T1000 (cell line): Measurements from ENCODE around the gene RECK.

Source experiments
- DNase-seq: peaks from one replicate; lab custom pipeline; 2025; ENCODE audit warnings: mixed read lengths; lab: John Stamatoyannopoulos, UW

RECK gene

DNA sequence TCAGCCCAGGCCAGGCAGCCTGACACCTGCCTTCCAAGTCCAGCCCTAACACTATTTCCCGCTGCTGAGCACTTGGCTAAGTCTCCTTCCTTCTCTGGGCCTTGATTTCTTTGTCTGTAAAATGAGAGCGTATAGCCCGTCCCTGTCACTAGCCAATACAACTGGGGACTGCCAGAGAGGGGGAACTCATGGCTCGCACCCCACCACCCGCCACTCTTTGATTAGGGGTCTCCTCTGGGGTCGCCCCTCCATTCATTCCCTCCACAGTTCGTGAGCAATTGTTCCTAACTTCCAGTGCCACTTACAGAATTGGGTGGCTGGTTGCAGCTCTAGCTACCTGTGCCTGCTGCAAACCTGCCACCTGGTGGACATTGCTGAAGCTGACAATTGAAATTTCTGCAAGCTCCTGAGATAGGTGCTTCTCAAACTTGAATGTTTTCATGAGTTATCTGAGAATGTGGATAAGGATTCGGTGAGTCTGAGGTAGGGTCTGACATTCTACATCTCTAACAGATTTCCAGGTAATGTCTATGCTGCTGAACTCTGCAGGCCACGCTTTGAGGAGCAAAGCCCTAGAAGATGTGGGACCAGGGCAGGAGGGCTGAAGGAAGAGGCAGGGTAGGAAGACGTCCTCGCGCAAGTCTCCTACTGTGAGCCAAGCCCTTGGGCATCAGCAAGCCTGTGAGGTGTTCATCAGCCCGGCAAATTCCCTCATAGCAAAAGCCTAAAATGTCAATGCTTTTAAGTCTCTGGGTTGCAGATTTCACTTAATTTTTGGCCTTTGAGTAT is 13.3 kb upstream of the RECK start:
- peak; percentile 13 for DNase-seq

GRCh38 chr9:36025746-36026145 is 11.0 kb upstream of the RECK start:
- DNase-seq: no peak

GRCh38 chr9:36029202-36029601 is 7.5 kb upstream of the RECK start:
- no peak for DNase-seq

- no peak for DNase-seq
These were observed 6.8 kb upstream of the RECK start for GRCh38 chr9:36029765-36030528.

DNA sequence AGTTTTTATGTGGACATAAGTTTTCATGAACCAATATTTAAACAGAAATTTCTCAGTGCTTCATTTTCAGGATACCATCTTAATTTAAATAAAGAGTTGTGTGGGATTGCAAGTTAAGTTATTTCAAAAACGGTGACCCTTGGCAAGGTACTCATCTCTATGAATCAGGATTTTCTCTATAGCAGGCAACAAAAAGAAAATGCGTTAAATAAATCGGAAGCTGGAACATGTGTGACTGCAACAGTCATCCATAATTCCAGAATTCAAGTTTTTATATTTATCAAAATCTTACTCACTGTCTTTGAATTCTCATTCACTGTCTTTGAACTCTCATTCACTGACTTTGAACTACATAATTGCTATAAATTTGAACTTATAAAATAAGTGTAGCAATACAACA is 5.8 kb upstream of the RECK start:
- no peak for DNase-seq

- no peak for DNase-seq
These were observed 4.7 kb upstream of the RECK start for GRCh38 chr9:36031774-36032555.

DNA sequence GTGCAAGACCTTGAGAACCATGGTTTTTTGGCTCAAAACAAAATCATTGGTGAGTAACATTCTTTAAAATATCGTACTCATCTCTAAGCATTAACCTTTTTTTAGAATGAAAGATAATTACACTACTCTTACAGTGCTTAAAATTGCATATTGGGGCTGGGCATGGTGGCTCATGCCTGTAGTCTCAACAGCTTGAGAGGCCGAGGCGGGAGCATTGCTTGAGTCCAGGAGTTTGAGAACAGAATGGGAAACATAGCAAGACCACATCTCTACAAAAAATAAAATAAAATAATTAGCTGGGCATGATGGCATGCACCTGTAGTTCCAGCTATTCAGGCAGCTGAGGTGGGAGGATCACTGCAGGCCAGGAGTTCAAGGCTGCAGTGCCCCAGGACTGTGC is 2.9 kb upstream of the RECK start:
- DNase-seq: no peak

DNA sequence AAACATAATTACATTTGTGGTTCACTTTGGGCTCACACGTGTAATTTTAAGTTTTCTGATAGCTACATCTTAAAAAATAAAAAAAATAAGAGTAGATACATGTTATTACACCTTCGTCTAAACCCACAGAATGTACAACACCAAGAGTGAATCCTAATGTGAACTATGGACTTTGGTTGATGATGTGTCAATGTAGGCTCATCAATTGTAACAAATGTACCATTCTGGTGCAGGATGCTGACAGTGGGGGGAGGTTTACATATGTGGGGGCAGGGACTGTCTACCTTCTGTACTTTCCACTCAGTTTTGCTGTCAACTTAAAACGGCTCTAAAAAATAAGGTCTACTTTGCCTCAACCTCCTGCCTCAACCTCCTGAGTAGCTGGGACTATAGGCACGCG is 2.5 kb upstream of the RECK start:
- no peak for DNase-seq

- no peak for DNase-seq
These were observed 1.7 kb upstream of the RECK start for GRCh38 chr9:36035006-36035405.

DNA sequence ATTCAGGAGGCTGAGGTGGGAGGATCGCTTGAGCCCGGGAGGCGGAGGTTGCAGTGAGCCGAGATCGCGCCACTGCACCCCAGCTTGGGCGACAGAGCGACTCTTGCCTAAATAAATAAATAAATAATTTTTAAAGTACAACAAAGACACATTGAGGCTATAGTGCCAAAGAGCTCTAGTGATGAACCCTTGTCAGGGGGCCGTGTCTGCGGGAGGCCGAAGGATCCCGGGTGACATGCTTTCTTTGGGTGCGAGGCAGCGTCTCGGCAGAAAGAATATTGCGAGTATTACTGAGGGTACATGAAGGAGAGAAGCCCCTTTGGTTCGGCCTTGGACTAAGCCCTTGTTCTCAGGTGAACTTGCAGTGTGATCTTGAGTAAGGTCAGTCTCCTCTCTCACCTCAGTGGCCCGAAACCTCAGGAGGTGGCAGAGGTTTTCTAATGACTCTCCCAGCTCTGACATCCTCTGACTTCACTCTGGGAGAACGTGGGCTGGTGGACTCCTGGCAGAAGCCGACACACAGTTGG is 397 bp upstream of the RECK start:
- no peak for DNase-seq

DNA sequence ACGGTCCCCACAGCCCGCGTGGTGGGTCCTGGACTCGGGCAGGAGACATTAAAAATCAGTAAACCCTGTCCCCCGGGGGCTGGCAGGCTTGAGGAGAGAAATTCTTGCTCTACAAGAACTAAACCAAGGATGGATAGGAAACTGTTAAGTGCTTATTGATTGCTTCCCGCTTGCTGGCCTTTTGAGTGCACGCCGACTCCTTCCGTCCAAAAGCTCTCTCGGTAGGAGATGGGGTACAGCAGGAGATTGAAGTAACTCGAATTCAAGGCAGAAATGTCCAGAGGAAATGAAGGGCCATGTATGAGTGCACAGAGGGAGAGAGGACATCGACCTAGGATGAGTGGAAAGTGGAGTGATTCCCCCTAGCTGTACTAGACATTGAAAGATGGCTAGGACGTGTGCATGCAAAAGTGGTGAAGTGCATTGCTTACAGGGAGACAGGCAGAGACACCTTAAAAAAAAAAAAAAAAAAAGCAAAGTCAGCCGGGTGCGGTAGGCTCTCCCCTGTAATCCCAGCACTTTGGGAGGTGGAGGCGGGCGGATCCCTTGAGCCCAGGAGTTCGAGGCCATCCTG is 923 bp downstream of the RECK start:
- peak; percentile 9 for DNase-seq

DNA sequence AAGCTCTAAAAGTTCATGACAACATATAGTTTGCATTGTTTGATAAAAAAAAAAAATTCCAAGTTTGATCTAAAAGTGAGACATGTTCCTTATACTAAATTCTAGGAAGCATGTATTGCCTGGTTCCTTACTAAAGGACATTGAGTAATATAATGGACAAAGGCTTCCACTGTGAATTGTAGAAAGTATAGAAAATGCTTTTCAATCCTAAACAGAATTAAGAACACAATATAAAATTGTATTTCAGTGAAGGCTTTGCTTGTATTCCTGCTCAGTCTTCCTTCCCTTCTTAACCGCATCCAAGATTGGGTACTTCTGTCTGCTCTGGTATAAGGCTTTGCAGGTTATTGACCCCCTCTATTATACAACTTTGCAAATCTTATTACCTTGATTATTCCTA is 2.4 kb downstream of the RECK start:
- DNase-seq: no peak

GRCh38 chr9:36039696-36040095 is 3.0 kb downstream of the RECK start:
- no peak for DNase-seq

GRCh38 chr9:36040271-36040925 is 3.7 kb downstream of the RECK start:
- no peak for DNase-seq

DNA sequence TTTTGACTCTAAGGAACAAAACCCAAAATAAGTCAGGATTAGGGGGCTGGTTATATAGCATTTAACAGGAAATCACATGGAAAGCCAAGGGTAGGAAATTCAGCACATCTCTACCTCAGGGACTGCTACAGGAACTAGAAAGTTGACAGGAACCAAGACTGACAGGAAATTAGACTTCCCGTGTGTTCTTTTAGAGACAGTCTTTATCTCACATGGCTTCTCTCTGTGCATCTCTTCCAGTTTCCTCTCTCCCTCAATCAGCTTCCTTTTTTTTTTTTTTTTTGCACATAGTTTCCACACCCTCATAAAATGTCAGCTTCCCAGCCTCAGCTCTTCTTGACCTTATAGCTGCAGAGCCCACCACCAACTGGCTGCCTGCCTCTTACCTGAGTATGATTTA is 4.8 kb downstream of the RECK start:
- no peak for DNase-seq

DNA sequence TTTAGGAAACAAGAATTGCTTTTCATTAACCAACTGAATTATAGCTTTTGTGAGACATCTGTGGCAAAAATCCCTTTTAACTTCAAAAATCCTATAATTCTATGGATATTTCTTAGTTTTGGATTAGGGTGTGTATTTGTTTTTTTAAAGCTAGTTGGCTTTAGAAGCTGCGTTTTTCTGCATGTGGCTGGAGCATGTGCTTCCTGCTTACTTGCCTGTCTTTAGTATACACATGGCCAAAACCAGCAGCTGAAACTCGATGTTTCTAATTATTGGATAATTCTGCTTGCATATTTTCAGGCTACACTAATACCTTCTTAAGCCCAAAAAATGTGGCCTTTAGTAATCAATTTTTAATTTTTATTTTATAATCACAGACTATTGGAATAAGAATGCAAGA is 8.9 kb downstream of the RECK start:
- DNase-seq: no peak

DNA sequence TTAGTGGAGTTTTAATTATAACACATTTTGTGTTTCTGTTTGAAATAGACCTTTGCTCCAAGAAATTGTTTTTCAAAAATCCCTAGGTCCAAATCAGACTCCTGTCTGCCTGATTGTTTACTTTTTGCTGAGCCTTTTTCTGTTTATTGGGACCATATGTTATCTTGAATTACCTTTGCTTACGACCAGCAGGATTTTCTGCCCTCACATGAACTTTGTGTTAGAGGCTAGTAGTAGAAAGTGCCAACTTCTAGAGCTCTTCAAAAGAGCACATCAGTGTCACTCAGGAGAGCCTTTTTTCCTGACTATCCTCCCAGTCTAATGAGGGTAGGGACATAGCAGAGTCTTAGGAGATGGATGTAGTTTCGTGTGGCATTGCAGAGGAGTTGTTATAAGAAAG is 10.2 kb downstream of the RECK start:
- no peak for DNase-seq

- no peak for DNase-seq
These were observed 12.7 kb downstream of the RECK start for GRCh38 chr9:36049408-36049807.

DNA sequence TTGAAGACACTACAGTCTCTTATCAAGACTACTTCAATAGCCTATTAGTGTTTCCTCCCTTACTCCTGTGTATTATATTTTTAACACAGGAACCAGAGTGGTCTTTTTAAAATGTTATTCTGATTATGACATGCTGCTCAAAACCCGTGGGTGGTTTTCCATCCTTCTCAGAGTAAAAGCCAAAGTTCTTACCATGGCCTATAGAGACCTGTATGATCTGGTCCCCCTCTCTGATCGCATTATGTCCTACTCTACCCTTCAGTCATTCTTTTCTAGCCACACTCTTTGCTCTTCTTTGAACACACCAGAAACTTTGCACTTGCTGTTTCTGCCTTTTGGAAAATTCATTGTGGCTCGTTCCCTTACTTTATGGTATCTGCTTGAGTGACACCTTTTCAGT is 13.8 kb downstream of the RECK start:
- no peak for DNase-seq

DNA sequence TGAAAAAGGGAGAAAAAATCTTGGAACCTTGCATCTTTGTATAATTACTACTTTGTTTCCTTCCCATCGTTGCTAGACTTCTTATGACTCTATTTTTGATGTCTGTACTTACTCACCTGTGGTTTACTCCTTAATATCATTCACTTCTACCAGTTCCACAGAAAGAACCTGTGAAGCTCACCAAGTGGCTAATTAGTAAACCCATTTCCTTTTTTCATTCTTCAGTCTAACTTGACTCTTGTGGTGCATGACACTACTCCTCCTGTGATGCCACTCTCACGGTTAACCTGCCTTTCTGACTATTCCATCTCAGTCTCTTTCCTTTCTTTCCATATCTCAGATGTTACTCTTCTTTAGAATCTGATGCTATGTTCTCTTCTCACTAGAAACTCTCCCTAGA is 14.6 kb downstream of the RECK start:
- DNase-seq: no peak

GRCh38 chr9:36053971-36054370 is 17.3 kb downstream of the RECK start:
- DNase-seq: no peak

GRCh38 chr9:36056896-36057295 is 20.2 kb downstream of the RECK start:
- DNase-seq: no peak
